Uterus (tissue), 2 donors: ENCODE data around the gene BCAT1.

Experiments used
- POLR2A ChIP-seq, 2 donors: fragments of 450-650 bp; IDR thresholded peaks; one replicate each; pipeline ENCODE4 v1.6.1; 2016; ENCODE audit warnings: antibody characterized with exemption in 2 of 2, mild to moderate bottlenecking in 1 of 2, moderate library complexity in 1 of 2
- TF ChIP-seq, protein P1 (sequence below), 4 experiments: fragments of 200-600 bp in 2 of 4; fragments of 450-650 bp in 2 of 4; sonication (generic) in 2 of 4; IDR thresholded peaks; one replicate each; pipeline ENCODE4 v1.5.1; 2016 to 2019; ENCODE audit warnings: antibody characterized with exemption in 4 of 4, mild to moderate bottlenecking in 2 of 4, moderate library complexity in 1 of 4

DNA sequence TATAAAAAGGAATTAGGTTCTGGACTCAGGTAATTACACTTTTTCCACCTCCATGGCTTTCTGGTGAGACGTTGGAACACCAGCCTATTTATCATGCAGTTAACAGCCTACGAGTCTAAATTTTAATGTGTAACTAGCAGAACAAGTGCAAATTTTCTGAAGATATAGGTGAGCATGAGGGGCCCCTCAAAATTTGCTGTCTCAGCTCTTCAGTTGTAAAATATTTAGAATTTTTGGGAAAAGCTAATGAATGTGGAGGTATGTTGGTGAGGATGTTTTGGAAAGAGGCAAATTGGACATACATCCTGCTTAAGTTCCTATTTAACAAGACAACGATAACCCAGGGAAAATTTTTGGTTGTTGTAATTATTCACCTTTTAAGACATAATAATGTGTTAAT, 25.3 kb upstream of the BCAT1 start:
- no peak for TF ChIP-seq POLR2A (IDR thresholded peaks at IDR 0.05)
- TF ChIP-seq, protein P1, sequence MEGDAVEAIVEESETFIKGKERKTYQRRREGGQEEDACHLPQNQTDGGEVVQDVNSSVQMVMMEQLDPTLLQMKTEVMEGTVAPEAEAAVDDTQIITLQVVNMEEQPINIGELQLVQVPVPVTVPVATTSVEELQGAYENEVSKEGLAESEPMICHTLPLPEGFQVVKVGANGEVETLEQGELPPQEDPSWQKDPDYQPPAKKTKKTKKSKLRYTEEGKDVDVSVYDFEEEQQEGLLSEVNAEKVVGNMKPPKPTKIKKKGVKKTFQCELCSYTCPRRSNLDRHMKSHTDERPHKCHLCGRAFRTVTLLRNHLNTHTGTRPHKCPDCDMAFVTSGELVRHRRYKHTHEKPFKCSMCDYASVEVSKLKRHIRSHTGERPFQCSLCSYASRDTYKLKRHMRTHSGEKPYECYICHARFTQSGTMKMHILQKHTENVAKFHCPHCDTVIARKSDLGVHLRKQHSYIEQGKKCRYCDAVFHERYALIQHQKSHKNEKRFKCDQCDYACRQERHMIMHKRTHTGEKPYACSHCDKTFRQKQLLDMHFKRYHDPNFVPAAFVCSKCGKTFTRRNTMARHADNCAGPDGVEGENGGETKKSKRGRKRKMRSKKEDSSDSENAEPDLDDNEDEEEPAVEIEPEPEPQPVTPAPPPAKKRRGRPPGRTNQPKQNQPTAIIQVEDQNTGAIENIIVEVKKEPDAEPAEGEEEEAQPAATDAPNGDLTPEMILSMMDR (IDR thresholded peaks at IDR 0.05), result no peak
